ENCODE data around the gene COL5A1.

Gene COL5A1

DNA sequence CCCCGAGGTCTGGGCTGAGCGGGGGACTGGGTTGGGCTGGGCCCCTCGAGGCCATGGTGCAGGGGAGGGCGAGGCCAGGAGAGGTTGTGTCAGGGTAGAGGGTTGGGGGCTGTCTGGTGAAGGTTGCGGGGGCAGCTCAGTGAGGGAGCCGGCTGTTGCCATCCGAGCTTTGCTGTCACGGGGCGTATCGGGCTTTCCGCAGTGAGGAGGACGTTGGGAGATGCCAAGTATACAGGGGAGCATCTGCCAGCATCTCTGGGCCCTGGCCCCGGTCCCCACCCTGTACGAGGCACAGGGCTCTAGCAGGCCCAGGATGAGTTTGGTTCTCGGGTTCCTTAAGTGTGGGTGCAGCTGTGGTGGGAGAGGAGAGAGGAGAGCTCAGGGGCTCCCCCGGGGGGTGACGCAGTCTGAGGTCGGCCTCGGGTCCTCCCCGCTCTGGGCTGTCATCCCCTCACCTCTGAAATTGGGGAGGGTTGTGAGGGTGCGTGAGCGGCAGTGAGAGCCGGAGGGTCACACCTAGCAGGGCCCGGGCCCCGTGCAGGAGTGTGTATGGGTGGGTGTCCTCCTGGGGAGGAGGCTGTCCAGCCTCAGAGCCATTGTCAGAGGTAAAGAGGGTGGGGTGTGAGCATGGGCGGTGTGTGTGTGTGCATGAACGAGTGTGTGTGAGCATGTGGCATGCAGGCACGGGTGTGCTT, 87.3 kb downstream of the COL5A1 start:
- no peak for TF ChIP-seq ZNF274 (IDR thresholded peaks at IDR 0.05; ENCODE audit: low read depth, low read length)
- no peak overlapping the region for H3K4me3 ChIP-seq (ENCODE audit: low read length)

GRCh38 chr9:134730011-134730760, 88.6 kb downstream of the COL5A1 start:
- TF ChIP-seq ZNF274 (IDR thresholded peaks at IDR 0.05; ENCODE audit: low read depth, low read length) = no peak

DNA sequence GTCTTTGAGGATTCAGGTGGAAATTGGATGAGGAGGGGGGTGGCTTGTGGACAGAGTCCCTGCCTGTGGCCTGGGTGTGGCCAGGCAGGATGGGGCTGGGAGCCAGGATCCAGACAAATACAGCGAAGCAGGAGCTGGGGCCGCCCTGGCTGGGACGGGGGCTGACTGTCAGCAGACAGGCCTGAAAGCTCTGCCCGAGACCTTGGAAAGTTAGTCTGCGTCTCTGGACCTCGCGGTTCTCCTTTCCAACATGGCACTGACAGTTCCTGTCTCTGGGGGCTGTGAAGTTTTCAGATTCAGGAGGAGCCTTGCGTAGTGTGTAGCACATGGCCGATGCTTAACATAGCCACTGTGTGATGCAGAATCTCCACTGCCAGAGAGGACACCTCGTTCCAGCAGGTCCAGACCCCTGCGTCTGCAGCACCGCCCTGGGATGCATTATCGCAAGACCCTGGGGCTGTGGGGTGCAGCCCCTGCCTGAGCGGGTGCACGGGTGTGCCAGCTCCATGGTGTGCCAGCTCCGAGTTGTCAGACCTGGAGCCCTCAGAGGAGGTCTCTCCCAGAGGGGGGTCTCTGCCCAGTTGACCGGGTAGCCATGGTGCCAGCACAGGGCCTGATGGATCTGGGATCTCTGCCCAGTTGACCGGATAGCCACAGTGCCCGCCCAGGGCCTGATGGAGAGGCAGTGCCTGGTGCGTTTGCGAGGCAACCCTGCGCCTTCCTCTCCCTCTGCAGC, 89.3 kb downstream of the COL5A1 start:
- TF ChIP-seq ZNF274 (IDR thresholded peaks at IDR 0.05; ENCODE audit: low read depth, low read length) = no peak
- no peak overlapping the region for H3K4me3 ChIP-seq (ENCODE audit: low read length)

More at GRCh38 chr9:134730011-134730760, 88.6 kb downstream of the COL5A1 start:
- no peak overlapping the region for H3K4me3 ChIP-seq (ENCODE audit: low read length)

- TF ChIP-seq ZNF274 (IDR thresholded peaks at IDR 0.05; ENCODE audit: low read depth, low read length) = no peak
These were observed 90.1 kb downstream of the COL5A1 start for GRCh38 chr9:134731497-134732391.

DNA sequence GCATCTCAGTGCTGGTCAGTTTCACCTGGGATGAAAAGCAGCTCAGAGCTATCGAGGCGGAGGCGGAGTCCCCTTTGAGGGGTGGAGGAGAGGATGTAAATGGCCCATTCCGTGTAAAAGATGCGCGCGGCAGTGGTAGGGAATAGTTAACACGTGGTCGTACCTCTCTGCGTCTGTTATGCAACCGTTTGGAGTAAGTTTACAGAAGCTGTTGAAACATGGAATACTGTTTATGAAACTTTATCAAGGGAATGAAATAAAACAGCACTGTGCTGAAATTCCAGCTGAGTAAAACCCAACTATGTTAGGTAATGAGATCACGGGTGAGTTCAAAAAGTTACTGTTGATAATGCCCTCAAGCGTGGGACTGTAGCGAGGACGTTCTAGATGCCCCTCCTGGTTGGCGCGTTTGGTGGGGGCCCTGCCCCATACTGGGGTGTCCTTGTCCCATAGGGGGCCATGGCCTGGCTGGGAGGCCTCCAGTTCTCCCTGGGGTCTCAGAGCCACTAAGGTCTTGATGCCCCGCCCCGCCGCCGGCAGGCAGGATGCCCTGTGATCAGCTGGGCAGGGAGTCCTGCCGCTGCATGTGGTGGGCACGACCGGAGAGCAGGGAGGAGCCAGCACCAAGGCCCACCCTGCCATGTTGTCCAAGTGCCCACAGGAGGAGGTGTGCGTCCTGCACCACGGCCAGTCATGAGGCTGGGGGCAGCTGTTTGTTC, 90.9 kb downstream of the COL5A1 start:
- no peak overlapping the region for H3K4me3 ChIP-seq (ENCODE audit: low read length)
- no peak for TF ChIP-seq ZNF274 (IDR thresholded peaks at IDR 0.05; ENCODE audit: low read depth, low read length)

More at GRCh38 chr9:134731497-134732391, 90.1 kb downstream of the COL5A1 start:
- no peak overlapping the region for H3K4me3 ChIP-seq (ENCODE audit: low read length)

- no peak for TF ChIP-seq ZNF274 (IDR thresholded peaks at IDR 0.05; ENCODE audit: low read depth, low read length)
These were observed 92.1 kb downstream of the COL5A1 start for GRCh38 chr9:134733480-134734232.

DNA sequence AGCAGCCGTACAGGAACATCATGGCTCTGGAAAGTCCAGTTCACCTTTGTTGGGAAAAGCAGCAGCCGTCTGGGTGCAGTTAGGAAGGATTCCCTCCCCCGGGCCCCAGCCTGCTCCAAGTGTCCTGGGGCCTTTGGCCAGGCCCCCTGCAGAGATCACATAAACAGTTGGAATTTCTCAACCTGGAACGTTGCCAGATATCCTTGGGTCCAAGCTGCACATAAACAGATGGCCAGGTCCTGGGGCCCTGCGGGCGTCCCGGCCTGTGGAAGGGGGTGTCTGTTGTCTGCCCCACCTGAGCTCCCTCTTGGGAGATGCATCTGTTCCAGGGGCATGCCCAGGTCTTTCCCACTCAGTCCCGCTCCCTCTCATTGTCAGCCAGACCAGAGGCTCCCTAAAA, 92.7 kb downstream of the COL5A1 start:
- no peak for TF ChIP-seq ZNF274 (IDR thresholded peaks at IDR 0.05; ENCODE audit: low read depth, low read length)

More at GRCh38 chr9:134733480-134734232, 92.1 kb downstream of the COL5A1 start:
- H3K4me3 ChIP-seq (ENCODE audit: low read length) = no peak overlapping the region

GRCh38 chr9:134735441-134736175, 94.0 kb downstream of the COL5A1 start:
- TF ChIP-seq ZNF274 (IDR thresholded peaks at IDR 0.05; ENCODE audit: low read depth, low read length) = no peak
- H3K4me3 ChIP-seq (ENCODE audit: low read length) = no peak overlapping the region

More for the DNA sequence above, 92.7 kb downstream of the COL5A1 start:
- H3K4me3 ChIP-seq (ENCODE audit: low read length) = no peak overlapping the region

DNA sequence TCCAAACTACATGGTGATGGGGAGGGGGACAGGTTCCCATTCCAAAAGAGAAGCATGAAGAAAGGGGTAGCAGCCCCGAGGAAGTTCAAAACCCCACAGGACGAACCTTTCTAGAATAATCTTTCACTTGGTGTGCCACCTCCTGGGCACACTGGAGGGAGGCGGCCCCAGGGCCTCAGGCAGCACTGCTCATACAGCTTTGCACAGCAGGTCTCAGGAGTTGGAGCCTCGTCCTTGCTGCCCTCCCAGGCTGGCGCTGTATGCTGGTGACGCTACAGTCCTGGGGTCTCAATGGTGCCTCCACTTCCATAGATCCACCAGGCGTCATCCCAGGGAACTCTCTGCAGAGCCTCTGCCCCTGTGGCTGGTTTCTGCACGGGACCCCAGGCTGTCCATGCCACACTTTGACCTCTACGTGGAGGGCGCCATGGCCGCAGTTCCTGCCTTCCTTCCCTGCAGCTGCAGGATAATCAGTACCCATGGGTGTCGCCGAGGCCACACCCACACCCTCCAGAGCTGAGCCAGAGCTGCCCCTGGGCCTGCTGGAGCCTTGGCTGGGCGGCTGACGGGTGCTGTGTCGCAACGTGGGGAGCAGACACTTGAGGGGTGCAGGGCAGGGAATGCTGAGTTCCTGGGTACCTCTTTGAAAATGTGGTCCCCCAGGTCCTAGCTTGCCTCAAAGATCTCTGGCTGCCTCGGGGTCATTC, 95.3 kb downstream of the COL5A1 start:
- TF ChIP-seq ZNF274 (IDR thresholded peaks at IDR 0.05; ENCODE audit: low read depth, low read length) = no peak
- H3K4me3 ChIP-seq (ENCODE audit: low read length) = no peak overlapping the region

GRCh38 chr9:134737842-134738580, 96.4 kb downstream of the COL5A1 start:
- no peak for TF ChIP-seq ZNF274 (IDR thresholded peaks at IDR 0.05; ENCODE audit: low read depth, low read length)
- H3K4me3 ChIP-seq (ENCODE audit: low read length) = no peak overlapping the region
